SJSA1 (cell line): ENCODE data around the gene RAD52. TPM values are rescaled to one million over a fixed set of nuclear protein-coding genes. Genes with fewer than 3 reads are reported as not detected.

Experiments used
- DNase-seq, 2 experiments: peaks; one replicate each; pipeline ENCODE4 v3.0.0-alpha.2; 2015 to 2020; ENCODE audit warnings: low spot score in 2 of 2, low read depth in 1 of 2
- H3K27ac ChIP-seq: fragments of 250-450 bp; sonication (Bioruptor Pico); 2 replicates; pipeline ENCODE4 v1.5.1; 2020; ENCODE audit warnings: mild to moderate bottlenecking, moderate library complexity
- H3K27me3 ChIP-seq: fragments of 250-450 bp; sonication (Bioruptor Pico); replicated peaks from 2 replicates; pipeline ENCODE4 v1.5.1; 2020; ENCODE audit warnings: mild to moderate bottlenecking, moderate library complexity
- H3K36me3 ChIP-seq: fragments of 250-450 bp; sonication (Bioruptor Pico); 2 replicates; pipeline ENCODE4 v1.5.1; 2020; ENCODE audit warnings: mild to moderate bottlenecking
- H3K4me1 ChIP-seq: fragments of 250-450 bp; sonication (Bioruptor Pico); replicated peaks from 2 replicates; pipeline ENCODE4 v1.6.1; 2021; ENCODE audit warnings: mild to moderate bottlenecking
- H3K4me3 ChIP-seq: fragments of 250-450 bp; sonication (Bioruptor Pico); 2 replicates; pipeline ENCODE4 v1.5.1; 2020; ENCODE audit warnings: mild to moderate bottlenecking
- H3K9me3 ChIP-seq: fragments of 250-450 bp; sonication (Bioruptor Pico); replicated peaks from 2 replicates; pipeline ENCODE4 v1.5.1; 2020; ENCODE audit warnings: mild to moderate bottlenecking
- total RNA-seq: library from RNA; depleted of rRNA; stranded (reverse); fragments of >200 nt; shearing (Covaris generic); gene quantifications from 2 replicates; pipeline ENCODE4 v1.2.3, GENCODE V29; 2014

The RAD52 gene
- total RNA-seq, 1 experiment from 2014 or later, result 13.1 TPM

DNA sequence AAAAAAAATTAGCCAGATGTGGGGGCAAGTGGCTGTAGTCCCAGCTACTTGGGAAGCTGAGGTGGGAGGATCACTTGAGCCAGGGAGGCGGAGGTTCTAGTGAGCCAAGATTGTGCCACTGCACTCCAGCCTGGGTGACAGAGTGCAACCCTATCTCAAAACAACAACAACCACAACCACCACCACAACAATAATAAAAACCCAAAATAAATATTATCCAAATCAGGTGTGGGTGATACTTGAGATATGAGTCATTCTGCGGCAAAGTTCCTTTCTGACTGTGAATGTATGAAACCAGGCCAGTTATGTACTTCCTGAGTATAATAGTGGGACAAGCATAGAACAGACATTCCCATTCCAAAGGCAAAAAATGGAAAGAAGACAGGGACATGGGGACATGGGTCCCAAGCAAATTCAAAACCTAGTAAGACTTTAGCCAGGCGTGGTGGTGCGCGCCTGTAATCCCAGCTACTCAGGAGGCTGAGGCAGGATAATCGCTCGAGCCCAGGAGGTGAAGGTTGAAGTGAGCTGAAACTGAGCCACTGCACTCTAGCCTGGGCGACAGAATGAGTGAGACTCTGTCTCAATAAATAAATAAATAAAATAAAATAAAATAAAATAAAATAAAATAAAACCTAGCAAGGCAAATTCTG is 31.8 kb upstream of the RAD52 start:
- H3K4me3 ChIP-seq, result no peak overlapping the region
- DNase-seq, result peak; percentile 39 to 61
- peaks cover 8% of the 10 kb centered on the region for H3K4me1 ChIP-seq
- no peaks in the 10 kb centered on the region for H3K9me3 ChIP-seq
- no peak overlapping the region for H3K27ac ChIP-seq
- H3K27me3 ChIP-seq, result no peaks in the 10 kb centered on the region
- no peaks in the 10 kb centered on the region for H3K36me3 ChIP-seq

GRCh38 chr12:979349-979748 is 29.9 kb upstream of the RAD52 start:
- H3K4me1 ChIP-seq, result peaks cover 8% of the 10 kb centered on the region
- no peak for DNase-seq
- H3K4me3 ChIP-seq, result no peak overlapping the region
- H3K36me3 ChIP-seq, result no peaks in the 10 kb centered on the region
- no peaks in the 10 kb centered on the region for H3K27me3 ChIP-seq
- H3K27ac ChIP-seq, result no peak overlapping the region
- H3K9me3 ChIP-seq, result no peaks in the 10 kb centered on the region

- peaks cover 8% of the 10 kb centered on the region for H3K4me1 ChIP-seq
- no peak overlapping the region for H3K4me3 ChIP-seq
Measured at GRCh38 chr12:977156-977555, 27.7 kb upstream of the RAD52 start.

DNA sequence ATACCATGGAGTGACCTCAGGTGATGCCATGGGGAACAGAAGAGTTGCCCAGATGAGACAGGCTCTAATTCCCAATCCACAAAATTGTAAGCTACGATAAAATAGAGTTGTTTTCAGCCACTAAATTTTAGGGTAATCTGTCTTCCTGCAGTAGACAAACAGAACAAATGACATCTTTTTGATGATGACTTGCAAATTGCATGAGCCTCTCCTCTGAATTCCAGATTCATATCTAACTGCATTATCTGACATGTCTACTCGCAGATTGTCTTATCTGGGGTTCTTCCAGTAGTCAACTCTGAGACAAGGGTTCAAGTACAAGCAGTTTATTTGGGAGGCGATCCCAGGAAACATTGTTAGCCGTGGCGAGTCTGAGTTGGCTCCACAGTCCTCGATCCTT is 27.1 kb upstream of the RAD52 start:
- H3K27me3 ChIP-seq, result no peaks in the 10 kb centered on the region
- H3K4me1 ChIP-seq, result peaks cover 8% of the 10 kb centered on the region
- no peak overlapping the region for H3K4me3 ChIP-seq
- DNase-seq, result no peak
- no peaks in the 10 kb centered on the region for H3K36me3 ChIP-seq
- H3K27ac ChIP-seq, result no peak overlapping the region
- H3K9me3 ChIP-seq, result no peaks in the 10 kb centered on the region

More at GRCh38 chr12:977156-977555, 27.7 kb upstream of the RAD52 start:
- Histone ChIP-seq H3K27me3 (no peaks in the 10 kb centered on the region), H3K27ac (no peak overlapping the region), H3K9me3 (no peaks in the 10 kb centered on the region), H3K36me3 (no peaks in the 10 kb centered on the region)
- no peak for DNase-seq

GRCh38 chr12:974271-974862 is 24.9 kb upstream of the RAD52 start:
- Histone ChIP-seq H3K27me3 (no peaks in the 10 kb centered on the region), H3K27ac (no peak overlapping the region), H3K4me1 (no peaks in the 10 kb centered on the region), H3K4me3 (no peak overlapping the region), H3K36me3 (no peaks in the 10 kb centered on the region), H3K9me3 (no peaks in the 10 kb centered on the region)
- no peak for DNase-seq

DNA sequence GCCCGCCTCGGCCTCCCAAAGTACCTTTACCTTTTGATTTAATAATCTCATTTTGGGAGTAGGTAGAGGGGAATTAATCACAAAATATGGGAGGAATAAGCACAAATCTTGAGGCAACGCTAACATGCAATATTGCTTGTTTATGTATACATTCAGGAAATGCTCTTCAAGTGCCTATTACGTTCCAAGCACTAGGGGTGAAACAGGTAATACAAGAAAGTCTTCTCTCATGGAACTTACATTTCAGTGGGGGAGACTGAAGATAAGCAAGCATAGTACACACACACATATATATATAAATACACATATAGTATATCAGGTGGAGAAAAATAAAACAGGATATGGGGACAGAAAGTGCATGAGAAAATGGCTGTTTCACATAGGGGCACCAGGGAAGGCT is 22.5 kb upstream of the RAD52 start:
- no peak overlapping the region for H3K4me3 ChIP-seq
- no peak for DNase-seq
- H3K4me1 ChIP-seq, result peaks cover 4% of the 10 kb centered on the region; the same call in 1 of the 2 replicates
- H3K36me3 ChIP-seq, result no peaks in the 10 kb centered on the region
- H3K9me3 ChIP-seq, result no peaks in the 10 kb centered on the region
- H3K27ac ChIP-seq, result no peak overlapping the region
- H3K27me3 ChIP-seq, result no peaks in the 10 kb centered on the region

- H3K4me1 ChIP-seq, result peaks cover 4% of the 10 kb centered on the region; the same call in 1 of the 2 replicates
- H3K27ac ChIP-seq, result no peak overlapping the region
- H3K9me3 ChIP-seq, result no peaks in the 10 kb centered on the region
- no peak overlapping the region for H3K4me3 ChIP-seq
- DNase-seq, result no peak
- H3K36me3 ChIP-seq, result no peaks in the 10 kb centered on the region
- H3K27me3 ChIP-seq, result no peaks in the 10 kb centered on the region
Measured at GRCh38 chr12:969821-970220, 20.3 kb upstream of the RAD52 start.

DNA sequence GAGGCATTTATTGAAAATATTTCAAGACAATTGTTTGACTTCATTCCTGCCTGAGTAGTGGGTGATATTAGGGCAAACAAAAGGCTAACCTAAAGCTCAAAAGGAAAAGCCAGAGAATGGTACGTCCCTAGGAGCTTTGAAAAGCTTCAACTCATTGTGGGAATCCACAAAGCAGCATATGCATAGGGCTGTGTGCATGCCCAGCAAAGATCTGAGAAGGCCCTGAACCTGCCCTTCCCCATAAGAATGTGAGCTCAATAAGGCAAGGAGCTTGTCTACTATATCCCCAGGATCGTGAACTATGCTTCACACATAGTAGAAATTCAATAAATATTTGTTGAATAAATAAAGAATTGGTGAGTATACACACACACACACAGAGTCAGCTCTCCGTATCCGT is 19.1 kb upstream of the RAD52 start:
- peaks cover 4% of the 10 kb centered on the region; the same call in 1 of the 2 replicates for H3K4me1 ChIP-seq
- DNase-seq, result no peak
- H3K36me3 ChIP-seq, result no peaks in the 10 kb centered on the region
- no peaks in the 10 kb centered on the region for H3K27me3 ChIP-seq
- no peak overlapping the region for H3K27ac ChIP-seq
- H3K9me3 ChIP-seq, result no peaks in the 10 kb centered on the region
- no peak overlapping the region for H3K4me3 ChIP-seq

- Histone ChIP-seq H3K36me3 (no peaks in the 10 kb centered on the region), H3K4me1 (peaks cover 6% of the 10 kb centered on the region), H3K4me3 (no peak overlapping the region), H3K27me3 (no peaks in the 10 kb centered on the region), H3K27ac (no peak overlapping the region), H3K9me3 (no peaks in the 10 kb centered on the region)
- DNase-seq, result no peak
Measured at GRCh38 chr12:967641-968040, 18.1 kb upstream of the RAD52 start.

DNA sequence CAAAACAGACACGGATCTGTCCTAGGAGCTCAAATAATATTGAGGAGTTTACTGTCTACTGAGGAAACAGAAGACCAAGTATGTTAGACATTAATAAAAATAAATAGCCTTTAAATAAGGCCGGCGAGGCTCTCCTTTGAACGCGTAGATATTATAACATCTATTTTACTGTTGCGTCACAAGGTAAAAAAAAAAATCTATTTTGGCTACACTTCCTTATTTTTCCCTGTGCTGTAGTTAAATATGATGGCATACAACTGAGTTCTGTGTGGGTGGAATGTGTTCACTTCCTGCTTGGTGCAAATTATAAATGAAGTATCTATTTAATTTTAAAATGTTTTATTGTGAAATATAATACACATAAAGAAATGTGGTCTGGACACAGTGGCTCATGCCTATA is 17.2 kb upstream of the RAD52 start:
- Histone ChIP-seq H3K4me1 (peaks cover 8% of the 10 kb centered on the region), H3K4me3 (no peak overlapping the region), H3K36me3 (no peaks in the 10 kb centered on the region), H3K27me3 (no peaks in the 10 kb centered on the region), H3K9me3 (no peaks in the 10 kb centered on the region), H3K27ac (no peak overlapping the region)
- no peak for DNase-seq

- Histone ChIP-seq H3K4me1 (peaks cover 13% of the 10 kb centered on the region), H3K36me3 (no peaks in the 10 kb centered on the region), H3K4me3 (no peak overlapping the region), H3K27ac (no peak overlapping the region), H3K9me3 (no peaks in the 10 kb centered on the region), H3K27me3 (no peaks in the 10 kb centered on the region)
- no peak for DNase-seq
Measured at GRCh38 chr12:958588-959123, 9.2 kb upstream of the RAD52 start.

DNA sequence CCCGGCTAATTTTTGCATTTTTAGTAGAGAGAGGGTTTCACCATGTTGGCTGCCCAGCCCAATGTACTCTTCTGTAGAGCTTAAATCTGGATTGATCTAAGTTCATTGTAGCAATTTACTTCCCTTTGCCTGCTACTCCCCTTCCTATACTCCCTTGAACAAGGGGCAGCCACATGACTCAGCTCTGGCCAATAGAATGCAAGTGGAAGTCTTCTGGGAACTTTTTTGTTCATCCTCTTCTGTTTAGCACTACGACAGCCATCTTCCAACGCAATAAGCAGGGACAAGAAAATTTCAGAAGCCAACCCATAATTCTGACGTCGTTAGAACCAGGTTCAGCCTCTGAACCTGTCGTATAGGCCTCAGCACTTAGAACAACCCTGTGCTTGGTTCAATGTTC is 6.4 kb upstream of the RAD52 start:
- no peaks in the 10 kb centered on the region for H3K36me3 ChIP-seq
- DNase-seq, result no peak
- H3K9me3 ChIP-seq, result no peaks in the 10 kb centered on the region
- no peak overlapping the region for H3K27ac ChIP-seq
- peaks cover 13% of the 10 kb centered on the region for H3K4me1 ChIP-seq
- H3K4me3 ChIP-seq, result no peak overlapping the region
- H3K27me3 ChIP-seq, result no peaks in the 10 kb centered on the region

- Histone ChIP-seq H3K4me1 (peaks cover 17% of the 10 kb centered on the region), H3K36me3 (no peaks in the 10 kb centered on the region), H3K27me3 (no peaks in the 10 kb centered on the region), H3K27ac (no peak overlapping the region), H3K9me3 (no peaks in the 10 kb centered on the region), H3K4me3 (no peak overlapping the region)
- no peak for DNase-seq
Measured at GRCh38 chr12:954741-955140, 5.2 kb upstream of the RAD52 start.

DNA sequence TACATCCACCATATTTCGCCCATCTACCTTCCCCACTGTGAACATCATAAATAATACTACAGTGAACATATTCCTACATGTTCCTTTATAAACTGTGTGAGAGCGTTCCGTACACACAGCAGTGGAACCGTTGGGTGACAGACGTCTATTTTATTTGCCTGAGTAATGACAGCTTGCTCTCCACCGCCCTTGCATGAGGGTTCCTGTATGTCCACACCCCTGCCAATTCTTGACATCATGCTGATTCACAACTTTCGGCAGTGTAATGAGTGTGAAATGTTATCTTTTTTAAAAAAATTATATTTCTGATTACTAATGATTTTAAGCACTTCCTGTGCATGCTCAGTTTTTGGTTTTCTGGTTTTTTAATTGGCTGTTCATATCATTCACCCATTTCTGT is 4.3 kb upstream of the RAD52 start:
- no peak overlapping the region for H3K4me3 ChIP-seq
- peaks cover 14% of the 10 kb centered on the region for H3K4me1 ChIP-seq
- H3K27me3 ChIP-seq, result no peaks in the 10 kb centered on the region
- H3K36me3 ChIP-seq, result 0 out of 2 replicates have a peak, but pooled peaks cover 4% of the 10 kb centered on the region
- H3K9me3 ChIP-seq, result no peaks in the 10 kb centered on the region
- DNase-seq, result no peak
- H3K27ac ChIP-seq, result peak overlapping the region; percentile 18; the same call in 1 of the 2 replicates
